ENCODE results near the gene GMPPA. TPM values are rescaled to one million over a fixed set of nuclear protein-coding genes. Genes with fewer than 3 reads are reported as not detected.

GMPPA gene
- total RNA-seq, 1 donor from 2014 or later = 57.0 TPM

- no peak for DNase-seq (ENCODE audit: low read depth)
Measured at GRCh38 chr2:219554350-219554749, 55.7 kb downstream of the GMPPA start.

- no peak for DNase-seq (ENCODE audit: low read depth)
Measured at GRCh38 chr2:219555956-219556355, 57.3 kb downstream of the GMPPA start.

- no peak for DNase-seq (ENCODE audit: low read depth)
Measured at GRCh38 chr2:219556413-219556812, 57.7 kb downstream of the GMPPA start.

Small RNA genes within 50 kb of the gene (microRNA-seq; reads per million reads assigned to microRNA genes)
- gene MIR3132 = not detected

Other genes with a start within 250 kb of the GMPPA start
- gene TUBA4B, start 245.6 kb upstream of the GMPPA start, total RNA-seq = 0.11 TPM in 1 of 2 replicates, not detected in the other
- 120 and 128 TPM in 2 replicates for gene TUBA4A, start 245.0 kb upstream of the GMPPA start, total RNA-seq
- 40.1 and 80.0 TPM in 2 replicates for gene DNAJB2, start 219.5 kb upstream of the GMPPA start, total RNA-seq
- 0.24 and 0.68 TPM in 2 replicates for gene PTPRN, start 189.5 kb upstream of the GMPPA start, total RNA-seq
- gene RESP18, start 166.1 kb upstream of the GMPPA start, total RNA-seq = not detected in 2 replicates
- gene DNPEP, start 111.0 kb upstream of the GMPPA start, total RNA-seq = 61.4 and 65.3 TPM in 2 replicates
- 10,265 and 13,585 TPM in 2 replicates for gene DES, start 80.5 kb upstream of the GMPPA start, total RNA-seq
- 78.0 and 79.8 TPM in 2 replicates for gene SPEG, start 64.0 kb upstream of the GMPPA start, total RNA-seq
- gene ASIC4, start 15.6 kb downstream of the GMPPA start, total RNA-seq = 0.29 and 0.31 TPM in 2 replicates
- gene CHPF, start 44.9 kb downstream of the GMPPA start, total RNA-seq = 382 and 388 TPM in 2 replicates
- 5.8 and 9.0 TPM in 2 replicates for gene TMEM198, start 45.1 kb downstream of the GMPPA start, total RNA-seq
- gene OBSL1, start 72.6 kb downstream of the GMPPA start, total RNA-seq = 159 and 173 TPM in 2 replicates
- 0.48 and 0.62 TPM in 2 replicates for gene INHA, start 73.4 kb downstream of the GMPPA start, total RNA-seq
- gene STK11IP, start 99.0 kb downstream of the GMPPA start, total RNA-seq = 13.0 and 14.7 TPM in 2 replicates
- gene SLC4A3, start 128.7 kb downstream of the GMPPA start, total RNA-seq = 4.3 and 7.0 TPM in 2 replicates